ENCODE data around the gene NEGR1.

DNA sequence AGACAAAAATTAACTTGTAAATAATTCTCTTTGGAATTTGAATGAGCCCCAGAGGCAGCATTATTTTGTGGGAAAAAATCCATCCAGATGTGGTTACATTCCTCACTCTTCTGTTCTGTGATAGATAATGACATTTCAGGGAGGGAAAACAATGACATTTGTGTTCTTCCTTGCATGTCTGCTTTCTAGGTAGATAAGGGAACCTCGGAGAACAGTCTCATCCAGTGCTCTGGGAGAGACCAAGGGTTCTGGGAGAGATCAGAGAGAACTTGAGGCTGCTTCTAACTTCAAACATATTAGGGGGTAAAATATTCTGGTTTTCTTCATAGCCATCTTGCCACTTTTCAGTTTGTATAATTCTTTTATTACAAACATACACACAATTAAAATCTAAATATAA is 269.2 kb downstream of the NEGR1 start:
- TF ChIP-seq, protein P1, sequence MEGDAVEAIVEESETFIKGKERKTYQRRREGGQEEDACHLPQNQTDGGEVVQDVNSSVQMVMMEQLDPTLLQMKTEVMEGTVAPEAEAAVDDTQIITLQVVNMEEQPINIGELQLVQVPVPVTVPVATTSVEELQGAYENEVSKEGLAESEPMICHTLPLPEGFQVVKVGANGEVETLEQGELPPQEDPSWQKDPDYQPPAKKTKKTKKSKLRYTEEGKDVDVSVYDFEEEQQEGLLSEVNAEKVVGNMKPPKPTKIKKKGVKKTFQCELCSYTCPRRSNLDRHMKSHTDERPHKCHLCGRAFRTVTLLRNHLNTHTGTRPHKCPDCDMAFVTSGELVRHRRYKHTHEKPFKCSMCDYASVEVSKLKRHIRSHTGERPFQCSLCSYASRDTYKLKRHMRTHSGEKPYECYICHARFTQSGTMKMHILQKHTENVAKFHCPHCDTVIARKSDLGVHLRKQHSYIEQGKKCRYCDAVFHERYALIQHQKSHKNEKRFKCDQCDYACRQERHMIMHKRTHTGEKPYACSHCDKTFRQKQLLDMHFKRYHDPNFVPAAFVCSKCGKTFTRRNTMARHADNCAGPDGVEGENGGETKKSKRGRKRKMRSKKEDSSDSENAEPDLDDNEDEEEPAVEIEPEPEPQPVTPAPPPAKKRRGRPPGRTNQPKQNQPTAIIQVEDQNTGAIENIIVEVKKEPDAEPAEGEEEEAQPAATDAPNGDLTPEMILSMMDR (conservative IDR thresholded peaks at IDR 0.05), result no peak
- no peak for TF ChIP-seq EZH2 (IDR thresholded peaks at IDR 0.05; ENCODE audit: low read depth)

Measured in PC-9 (cell line).